BE2C (cell line): ENCODE data around the gene PI16.

ENCODE experiments used
- DNase-seq: peaks from one replicate; pipeline ENCODE4 v3.0.0-alpha.2; 2020
- H3K27me3 ChIP-seq: fragments of 250-450 bp; sonication (Bioruptor Pico); 2 replicates; pipeline ENCODE4 v1.5.1; 2020; ENCODE audit warnings: mild to moderate bottlenecking
- H3K36me3 ChIP-seq: fragments of 250-450 bp; sonication (Bioruptor Pico); 2 replicates; pipeline ENCODE4 v1.5.1; 2020; ENCODE audit warnings: mild to moderate bottlenecking
- H3K4me1 ChIP-seq: fragments of 250-450 bp; sonication (Bioruptor Pico); 2 replicates; pipeline ENCODE4 v1.5.1; 2020
- H3K4me3 ChIP-seq: 2 replicates; pipeline ENCODE4 v1.5.1; 2011; ENCODE audit warnings: low read depth, low read length
- H3K9me3 ChIP-seq: fragments of 250-450 bp; sonication (Bioruptor Pico); 2 replicates; pipeline ENCODE4 v1.5.1; 2020
- TF ChIP-seq, protein P1 (sequence below): IDR thresholded peaks from 2 replicates; pipeline ENCODE4 v1.5.1; 2012; ENCODE audit warnings: mild to moderate bottlenecking, low read depth, low read length

Gene PI16

DNA sequence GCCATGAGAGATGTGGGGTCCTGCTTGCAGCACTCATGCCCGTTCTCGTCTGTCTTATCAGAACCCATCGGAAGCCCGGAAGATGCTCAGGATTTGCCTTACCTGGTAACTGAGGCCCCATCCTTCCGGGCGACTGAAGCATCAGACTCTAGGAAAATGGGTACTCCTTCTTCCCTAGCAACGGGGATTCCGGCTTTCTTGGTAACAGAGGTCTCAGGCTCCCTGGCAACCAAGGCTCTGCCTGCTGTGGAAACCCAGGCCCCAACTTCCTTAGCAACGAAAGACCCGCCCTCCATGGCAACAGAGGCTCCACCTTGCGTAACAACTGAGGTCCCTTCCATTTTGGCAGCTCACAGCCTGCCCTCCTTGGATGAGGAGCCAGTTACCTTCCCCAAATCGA, 8.3 kb downstream of the PI16 start:
- Histone ChIP-seq H3K27me3 (no peaks in the 10 kb centered on the region), H3K9me3 (no peaks in the 10 kb centered on the region), H3K4me1 (peaks cover 5% of the 10 kb centered on the region; the same call in 1 of the 2 replicates), H3K36me3 (peaks cover 12% of the 10 kb centered on the region), H3K4me3 (no peak overlapping the region)
- DNase-seq = peak; percentile 67
- TF ChIP-seq, protein P1, sequence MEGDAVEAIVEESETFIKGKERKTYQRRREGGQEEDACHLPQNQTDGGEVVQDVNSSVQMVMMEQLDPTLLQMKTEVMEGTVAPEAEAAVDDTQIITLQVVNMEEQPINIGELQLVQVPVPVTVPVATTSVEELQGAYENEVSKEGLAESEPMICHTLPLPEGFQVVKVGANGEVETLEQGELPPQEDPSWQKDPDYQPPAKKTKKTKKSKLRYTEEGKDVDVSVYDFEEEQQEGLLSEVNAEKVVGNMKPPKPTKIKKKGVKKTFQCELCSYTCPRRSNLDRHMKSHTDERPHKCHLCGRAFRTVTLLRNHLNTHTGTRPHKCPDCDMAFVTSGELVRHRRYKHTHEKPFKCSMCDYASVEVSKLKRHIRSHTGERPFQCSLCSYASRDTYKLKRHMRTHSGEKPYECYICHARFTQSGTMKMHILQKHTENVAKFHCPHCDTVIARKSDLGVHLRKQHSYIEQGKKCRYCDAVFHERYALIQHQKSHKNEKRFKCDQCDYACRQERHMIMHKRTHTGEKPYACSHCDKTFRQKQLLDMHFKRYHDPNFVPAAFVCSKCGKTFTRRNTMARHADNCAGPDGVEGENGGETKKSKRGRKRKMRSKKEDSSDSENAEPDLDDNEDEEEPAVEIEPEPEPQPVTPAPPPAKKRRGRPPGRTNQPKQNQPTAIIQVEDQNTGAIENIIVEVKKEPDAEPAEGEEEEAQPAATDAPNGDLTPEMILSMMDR = no peak

DNA sequence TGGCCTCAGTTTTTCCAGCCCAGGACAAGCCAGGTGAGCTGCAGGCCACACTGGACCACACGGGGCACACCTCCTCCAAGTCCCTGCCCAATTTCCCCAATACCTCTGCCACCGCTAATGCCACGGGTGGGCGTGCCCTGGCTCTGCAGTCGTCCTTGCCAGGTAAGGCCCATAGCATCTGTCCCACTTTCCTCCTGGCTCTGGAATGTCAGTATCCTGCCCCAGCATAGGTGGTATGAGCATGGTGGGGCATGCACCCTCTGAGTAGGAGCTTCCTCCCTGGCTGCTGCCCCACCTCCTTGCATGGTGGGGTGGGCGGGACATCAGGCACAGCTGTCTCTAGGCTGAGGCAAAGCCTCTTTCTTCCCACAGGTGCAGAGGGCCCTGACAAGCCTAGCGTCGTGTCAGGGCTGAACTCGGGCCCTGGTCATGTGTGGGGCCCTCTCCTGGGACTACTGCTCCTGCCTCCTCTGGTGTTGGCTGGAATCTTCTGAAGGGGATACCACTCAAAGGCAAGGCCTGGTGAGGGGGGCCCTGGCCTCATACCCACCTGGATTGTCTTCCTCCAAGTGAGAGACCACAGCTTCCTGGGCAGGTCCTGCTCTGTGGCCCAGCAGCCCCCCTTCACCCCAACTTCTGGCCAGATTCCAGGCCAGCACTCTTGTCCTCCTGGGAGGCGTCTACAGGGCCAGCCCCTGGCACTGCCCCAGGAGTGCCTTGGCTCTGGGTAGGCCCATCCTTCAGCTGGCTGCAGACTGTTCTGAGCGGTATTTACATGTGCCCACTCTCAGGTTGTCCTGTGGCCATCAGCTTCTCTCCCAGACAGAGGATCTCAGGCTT, 9.1 kb downstream of the PI16 start:
- peaks cover 5% of the 10 kb centered on the region; the same call in 1 of the 2 replicates for H3K4me1 ChIP-seq
- no peaks in the 10 kb centered on the region for H3K27me3 ChIP-seq
- peaks cover 20% of the 10 kb centered on the region for H3K36me3 ChIP-seq
- TF ChIP-seq, protein P1 = no peak
- H3K9me3 ChIP-seq = no peaks in the 10 kb centered on the region
- DNase-seq = peak; percentile 36
- no peak overlapping the region for H3K4me3 ChIP-seq

DNA sequence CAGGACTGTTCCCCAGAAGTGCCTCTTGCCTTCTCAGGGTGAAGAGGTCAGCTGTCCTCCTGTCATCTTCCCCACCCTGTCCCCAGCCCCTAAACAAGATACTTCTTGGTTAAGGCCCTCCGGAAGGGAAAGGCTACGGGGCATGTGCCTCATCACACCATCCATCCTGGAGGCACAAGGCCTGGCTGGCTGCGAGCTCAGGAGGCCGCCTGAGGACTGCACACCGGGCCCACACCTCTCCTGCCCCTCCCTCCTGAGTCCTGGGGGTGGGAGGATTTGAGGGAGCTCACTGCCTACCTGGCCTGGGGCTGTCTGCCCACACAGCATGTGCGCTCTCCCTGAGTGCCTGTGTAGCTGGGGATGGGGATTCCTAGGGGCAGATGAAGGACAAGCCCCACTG, 9.8 kb downstream of the PI16 start:
- no peak overlapping the region for H3K4me3 ChIP-seq
- TF ChIP-seq, protein P1 = no peak
- H3K9me3 ChIP-seq = no peaks in the 10 kb centered on the region
- peaks cover 27% of the 10 kb centered on the region for H3K36me3 ChIP-seq
- peaks cover 5% of the 10 kb centered on the region; the same call in 1 of the 2 replicates for H3K4me1 ChIP-seq
- H3K27me3 ChIP-seq = no peaks in the 10 kb centered on the region
- DNase-seq = no peak

DNA sequence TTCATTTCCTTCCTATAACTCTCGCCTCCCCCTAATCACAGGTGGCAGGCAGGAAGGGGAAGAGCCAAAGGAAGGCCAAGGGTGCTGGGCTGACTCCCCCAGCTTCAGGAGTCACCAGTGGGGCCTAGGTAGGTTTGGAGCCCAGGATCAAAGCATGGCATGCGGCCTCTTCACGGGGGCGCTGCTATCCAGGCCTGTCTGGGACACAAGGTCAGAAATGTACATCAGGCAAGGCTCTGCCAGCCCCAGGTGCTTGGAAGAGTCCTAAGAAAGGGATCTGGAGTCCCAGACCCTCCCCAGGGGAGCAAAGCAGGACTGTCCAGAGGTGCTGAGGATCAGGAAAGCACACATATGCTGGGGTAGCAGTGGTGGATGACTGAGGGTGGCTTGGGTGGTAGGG, 10.4 kb downstream of the PI16 start:
- Histone ChIP-seq H3K4me1 (peaks cover 5% of the 10 kb centered on the region; the same call in 1 of the 2 replicates), H3K4me3 (no peak overlapping the region), H3K36me3 (peaks cover 30% of the 10 kb centered on the region), H3K27me3 (no peaks in the 10 kb centered on the region), H3K9me3 (no peaks in the 10 kb centered on the region)
- TF ChIP-seq, protein P1 = no peak
- no peak for DNase-seq

DNA sequence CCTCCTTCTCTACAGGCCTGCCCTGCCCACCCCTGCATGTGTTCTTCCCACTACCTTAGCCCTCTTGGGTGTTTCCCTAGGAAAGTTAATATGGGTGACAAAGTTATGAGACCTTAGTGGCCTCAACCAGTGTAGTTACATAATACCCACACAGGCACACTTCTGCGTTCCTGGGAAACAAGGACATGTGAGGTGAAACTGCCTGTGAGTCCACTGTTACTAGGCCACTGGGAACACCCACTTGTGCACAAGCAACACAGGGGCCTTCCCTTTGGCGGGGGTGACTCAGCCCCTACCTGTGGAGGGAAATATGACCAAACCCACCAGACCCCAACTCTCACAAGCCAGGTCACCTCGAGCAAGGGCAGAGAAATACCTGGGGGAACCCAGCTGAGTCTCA, 12.8 kb downstream of the PI16 start:
- H3K36me3 ChIP-seq = peaks cover 39% of the 10 kb centered on the region
- no peak for DNase-seq
- no peaks in the 10 kb centered on the region for H3K9me3 ChIP-seq
- H3K4me1 ChIP-seq = no peaks in the 10 kb centered on the region
- TF ChIP-seq, protein P1 = no peak
- no peaks in the 10 kb centered on the region for H3K27me3 ChIP-seq
- no peak overlapping the region for H3K4me3 ChIP-seq

DNA sequence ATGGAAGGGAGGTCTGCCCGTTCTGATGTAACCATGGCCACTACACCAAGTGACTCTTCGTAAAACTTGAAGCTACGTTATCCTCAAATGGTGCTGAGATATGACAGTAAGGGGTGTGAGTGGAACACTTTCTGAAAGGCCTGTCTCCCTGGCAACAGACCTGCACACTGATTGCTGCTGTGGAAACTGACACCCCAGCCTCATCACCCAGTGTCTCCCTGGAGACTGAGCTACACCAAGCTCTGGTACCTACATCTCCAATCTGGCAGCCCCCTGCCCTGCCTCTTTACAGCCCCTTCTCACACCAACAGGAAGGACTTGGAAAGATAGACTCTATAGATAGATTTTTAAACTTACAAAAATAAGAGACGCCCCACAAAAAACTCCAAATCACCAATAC, 13.2 kb downstream of the PI16 start:
- Histone ChIP-seq H3K36me3 (peaks cover 40% of the 10 kb centered on the region), H3K4me3 (no peak overlapping the region), H3K9me3 (no peaks in the 10 kb centered on the region), H3K4me1 (no peaks in the 10 kb centered on the region), H3K27me3 (no peaks in the 10 kb centered on the region)
- TF ChIP-seq, protein P1 = no peak
- no peak for DNase-seq
